ENCODE data around the gene OR2D3.
"Not testable (repeated sequence)": the region's sequence is repeated elsewhere in the genome, so short reads cannot be mapped to it uniquely, and the experiment has no call there.

Gene OR2D3

DNA sequence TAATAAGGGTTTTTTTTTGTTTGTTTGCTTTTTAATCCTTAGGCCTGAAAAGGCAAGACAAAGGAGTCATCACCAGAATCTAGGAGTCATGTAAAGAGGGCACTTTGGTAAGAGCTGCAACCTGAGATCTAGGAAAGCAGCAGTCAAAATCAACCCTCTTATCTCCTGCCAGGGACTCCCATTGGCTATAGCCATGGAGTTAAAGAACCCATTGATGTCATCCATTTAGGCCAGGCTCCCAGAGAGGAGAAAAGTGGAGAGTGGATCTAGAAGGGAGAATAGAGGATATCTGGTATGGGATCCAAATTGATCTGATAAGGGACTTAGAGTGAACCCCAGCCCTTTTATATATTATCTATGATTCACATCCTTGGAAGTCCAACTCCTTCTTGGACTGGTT, 41.3 kb downstream of the OR2D3 start:
- H3K4me3 ChIP-seq (ENCODE audit: low read depth, low read length) = no peak overlapping the region
- TF ChIP-seq, protein P1, sequence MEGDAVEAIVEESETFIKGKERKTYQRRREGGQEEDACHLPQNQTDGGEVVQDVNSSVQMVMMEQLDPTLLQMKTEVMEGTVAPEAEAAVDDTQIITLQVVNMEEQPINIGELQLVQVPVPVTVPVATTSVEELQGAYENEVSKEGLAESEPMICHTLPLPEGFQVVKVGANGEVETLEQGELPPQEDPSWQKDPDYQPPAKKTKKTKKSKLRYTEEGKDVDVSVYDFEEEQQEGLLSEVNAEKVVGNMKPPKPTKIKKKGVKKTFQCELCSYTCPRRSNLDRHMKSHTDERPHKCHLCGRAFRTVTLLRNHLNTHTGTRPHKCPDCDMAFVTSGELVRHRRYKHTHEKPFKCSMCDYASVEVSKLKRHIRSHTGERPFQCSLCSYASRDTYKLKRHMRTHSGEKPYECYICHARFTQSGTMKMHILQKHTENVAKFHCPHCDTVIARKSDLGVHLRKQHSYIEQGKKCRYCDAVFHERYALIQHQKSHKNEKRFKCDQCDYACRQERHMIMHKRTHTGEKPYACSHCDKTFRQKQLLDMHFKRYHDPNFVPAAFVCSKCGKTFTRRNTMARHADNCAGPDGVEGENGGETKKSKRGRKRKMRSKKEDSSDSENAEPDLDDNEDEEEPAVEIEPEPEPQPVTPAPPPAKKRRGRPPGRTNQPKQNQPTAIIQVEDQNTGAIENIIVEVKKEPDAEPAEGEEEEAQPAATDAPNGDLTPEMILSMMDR (IDR thresholded peaks at IDR 0.05; ENCODE audit: borderline replicate concordance, insufficient read depth, low read depth, low read length) = no peak

DNA sequence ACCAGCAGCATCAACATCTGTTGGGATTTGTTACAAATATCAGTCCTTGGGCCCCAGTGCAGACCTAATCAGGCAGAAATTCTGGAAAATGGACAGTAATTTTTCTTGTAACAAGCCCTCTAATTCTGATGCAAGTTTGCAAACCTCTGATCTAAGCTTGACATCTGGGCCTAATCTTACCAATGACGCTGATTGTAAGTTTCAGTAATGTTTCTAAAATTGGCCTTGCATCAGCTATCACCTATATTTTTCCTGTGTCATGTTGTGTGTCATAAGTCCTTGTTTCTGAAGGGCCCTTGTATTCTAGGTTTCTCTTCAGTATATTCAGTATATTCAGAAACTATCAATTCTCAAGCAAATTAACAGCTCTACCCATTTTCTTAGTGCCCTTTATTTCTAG, 41.9 kb downstream of the OR2D3 start:
- no peak overlapping the region for H3K4me3 ChIP-seq (ENCODE audit: low read depth, low read length)
- TF ChIP-seq, protein P1 (IDR thresholded peaks at IDR 0.05; ENCODE audit: borderline replicate concordance, insufficient read depth, low read depth, low read length) = no peak

DNA sequence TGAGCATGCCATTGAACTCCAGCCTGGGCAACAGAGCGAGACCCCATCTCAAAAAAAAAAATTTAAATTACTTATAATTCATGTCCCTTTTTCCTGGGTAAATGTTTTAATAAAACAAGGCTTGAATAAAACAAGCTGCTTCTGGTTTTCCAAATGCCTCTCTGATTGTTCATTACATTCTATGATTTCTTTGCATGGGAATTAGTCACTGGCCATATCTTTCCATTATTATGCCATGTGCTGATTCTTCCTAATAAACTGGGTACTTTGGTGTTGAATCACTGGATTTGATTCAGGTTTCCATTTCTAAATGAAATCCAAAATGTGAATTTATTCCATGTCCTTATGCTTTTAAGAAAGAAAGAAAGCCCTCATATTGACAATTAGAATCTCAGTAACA, 48.0 kb downstream of the OR2D3 start:
- TF ChIP-seq, protein P1 (IDR thresholded peaks at IDR 0.05; ENCODE audit: borderline replicate concordance, insufficient read depth, low read depth, low read length) = no peak
- no peak overlapping the region for H3K4me3 ChIP-seq (ENCODE audit: low read depth, low read length)

DNA sequence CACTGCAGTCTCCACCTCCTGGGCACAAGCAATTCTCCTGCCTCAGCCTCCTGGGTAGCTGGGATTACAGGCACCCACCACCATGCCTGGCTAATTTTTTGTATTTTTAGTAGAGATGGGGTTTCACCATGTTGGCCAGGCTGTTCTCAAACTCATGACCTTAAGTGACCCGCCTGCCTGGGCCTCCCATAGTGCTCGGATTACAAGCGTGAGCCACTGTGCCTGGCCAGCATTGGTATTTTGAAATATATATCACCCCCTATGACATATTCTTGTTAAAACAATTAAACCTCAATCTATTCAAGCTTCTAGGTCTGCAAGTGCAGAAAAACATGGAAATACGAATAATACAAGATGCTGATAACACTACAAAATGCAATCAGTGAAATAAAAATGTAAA, 49.1 kb downstream of the OR2D3 start:
- not testable (repeated sequence) for H3K4me3 ChIP-seq (ENCODE audit: low read depth, low read length)
